Retina (tissue), 1 donor: ENCODE measurements around the gene FPGS.
A peak's percentile ranks its signal among the peaks of the same experiment; 100 is the strongest.
"Not testable (repeated sequence)": the region's sequence is repeated elsewhere in the genome, so short reads cannot be mapped to it uniquely, and the experiment has no call there.

Experiments
- DNase-seq: peaks from one replicate; pipeline ENCODE4 v3.0.0-alpha.2; 2016

The FPGS gene, protein sequence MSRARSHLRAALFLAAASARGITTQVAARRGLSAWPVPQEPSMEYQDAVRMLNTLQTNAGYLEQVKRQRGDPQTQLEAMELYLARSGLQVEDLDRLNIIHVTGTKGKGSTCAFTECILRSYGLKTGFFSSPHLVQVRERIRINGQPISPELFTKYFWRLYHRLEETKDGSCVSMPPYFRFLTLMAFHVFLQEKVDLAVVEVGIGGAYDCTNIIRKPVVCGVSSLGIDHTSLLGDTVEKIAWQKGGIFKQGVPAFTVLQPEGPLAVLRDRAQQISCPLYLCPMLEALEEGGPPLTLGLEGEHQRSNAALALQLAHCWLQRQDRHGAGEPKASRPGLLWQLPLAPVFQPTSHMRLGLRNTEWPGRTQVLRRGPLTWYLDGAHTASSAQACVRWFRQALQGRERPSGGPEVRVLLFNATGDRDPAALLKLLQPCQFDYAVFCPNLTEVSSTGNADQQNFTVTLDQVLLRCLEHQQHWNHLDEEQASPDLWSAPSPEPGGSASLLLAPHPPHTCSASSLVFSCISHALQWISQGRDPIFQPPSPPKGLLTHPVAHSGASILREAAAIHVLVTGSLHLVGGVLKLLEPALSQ

DNA sequence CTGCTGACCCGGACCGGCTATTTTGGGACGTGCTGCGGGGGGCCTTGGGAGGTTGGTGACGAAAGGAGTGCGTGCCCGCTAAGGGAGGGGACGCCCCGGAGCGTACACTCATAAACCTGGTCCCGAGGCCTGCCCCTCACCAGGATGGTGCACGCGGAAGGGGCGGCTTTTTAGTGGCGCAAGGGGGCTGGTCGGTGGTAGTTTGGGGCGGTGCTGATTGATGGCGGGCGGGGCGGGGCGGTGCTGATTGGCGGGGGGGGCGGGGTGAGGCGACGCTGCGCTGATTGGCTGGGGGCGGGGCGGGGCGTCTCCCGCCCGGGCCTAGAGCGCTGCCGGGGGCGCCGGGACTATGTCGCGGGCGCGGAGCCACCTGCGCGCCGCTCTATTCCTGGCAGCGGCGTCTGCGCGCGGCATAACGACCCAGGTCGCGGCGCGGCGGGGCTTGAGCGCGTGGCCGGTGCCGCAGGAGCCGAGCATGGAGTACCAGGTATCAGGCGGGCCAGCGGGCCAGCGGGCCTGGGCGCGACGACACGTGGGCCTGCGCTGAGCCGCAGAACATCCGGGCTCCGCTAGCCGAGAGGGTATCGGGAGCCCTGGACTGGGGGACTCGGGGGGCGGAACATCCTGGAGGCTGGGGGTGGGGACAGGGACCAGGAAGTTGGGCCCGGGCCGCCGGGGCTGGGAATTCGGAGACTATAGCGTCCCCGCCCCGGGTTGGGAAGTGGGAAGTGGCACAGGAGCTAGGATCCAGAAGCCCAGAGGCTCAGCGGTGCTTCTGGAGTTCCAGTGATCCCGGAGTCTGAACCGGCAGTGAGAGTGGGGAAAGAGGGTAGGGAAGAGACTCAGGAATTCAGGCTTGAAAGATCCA, at the start of gene FPGS:
FPGS (plus strand) TSS at position 307 of the 868 bp plus-strand sequence; CDS start at position 350, 43 bp downstream.
- peak; percentile 92 for DNase-seq

DNA sequence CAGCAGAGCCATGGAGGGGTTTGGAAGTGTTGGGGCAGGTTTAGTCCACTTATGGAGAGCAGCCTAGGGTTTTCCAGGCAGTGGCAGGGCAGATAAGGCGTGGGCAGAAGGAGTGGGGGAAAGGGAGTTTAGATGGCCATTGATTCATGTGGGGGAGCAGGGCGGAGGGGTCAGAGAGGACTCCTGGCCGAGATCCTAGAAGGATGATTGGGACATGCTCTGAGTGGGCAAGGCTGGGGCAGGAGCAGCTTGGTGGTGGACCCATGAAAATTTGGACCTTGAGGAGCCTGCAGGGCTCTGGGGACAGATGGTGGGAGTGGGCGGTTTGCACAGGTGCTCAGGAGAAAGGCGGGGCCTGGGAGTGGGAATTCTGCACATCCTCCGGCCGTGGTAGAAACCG, 49.5 kb upstream of the FPGS start:
- DNase-seq: no peak

DNA sequence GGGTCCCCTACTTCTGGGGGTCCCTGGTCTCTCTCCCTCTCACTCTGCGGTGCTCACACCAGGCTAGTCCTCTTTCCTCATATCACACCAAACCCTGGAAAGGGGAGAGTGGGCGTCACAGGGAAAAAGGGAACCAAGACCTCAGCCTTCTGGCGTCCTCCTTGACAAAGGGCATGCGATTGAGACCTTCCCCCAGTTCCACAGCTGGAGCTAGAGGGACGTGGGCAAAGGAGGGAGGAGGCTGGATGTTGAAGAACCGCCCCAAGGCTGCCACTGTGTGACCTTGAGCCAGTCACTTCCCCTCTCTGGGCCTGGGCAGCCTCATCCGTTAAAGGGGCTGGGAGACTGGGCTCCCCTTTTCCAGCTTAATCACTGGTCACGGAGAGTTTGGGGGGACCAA, 49.1 kb upstream of the FPGS start:
- no peak for DNase-seq

DNA sequence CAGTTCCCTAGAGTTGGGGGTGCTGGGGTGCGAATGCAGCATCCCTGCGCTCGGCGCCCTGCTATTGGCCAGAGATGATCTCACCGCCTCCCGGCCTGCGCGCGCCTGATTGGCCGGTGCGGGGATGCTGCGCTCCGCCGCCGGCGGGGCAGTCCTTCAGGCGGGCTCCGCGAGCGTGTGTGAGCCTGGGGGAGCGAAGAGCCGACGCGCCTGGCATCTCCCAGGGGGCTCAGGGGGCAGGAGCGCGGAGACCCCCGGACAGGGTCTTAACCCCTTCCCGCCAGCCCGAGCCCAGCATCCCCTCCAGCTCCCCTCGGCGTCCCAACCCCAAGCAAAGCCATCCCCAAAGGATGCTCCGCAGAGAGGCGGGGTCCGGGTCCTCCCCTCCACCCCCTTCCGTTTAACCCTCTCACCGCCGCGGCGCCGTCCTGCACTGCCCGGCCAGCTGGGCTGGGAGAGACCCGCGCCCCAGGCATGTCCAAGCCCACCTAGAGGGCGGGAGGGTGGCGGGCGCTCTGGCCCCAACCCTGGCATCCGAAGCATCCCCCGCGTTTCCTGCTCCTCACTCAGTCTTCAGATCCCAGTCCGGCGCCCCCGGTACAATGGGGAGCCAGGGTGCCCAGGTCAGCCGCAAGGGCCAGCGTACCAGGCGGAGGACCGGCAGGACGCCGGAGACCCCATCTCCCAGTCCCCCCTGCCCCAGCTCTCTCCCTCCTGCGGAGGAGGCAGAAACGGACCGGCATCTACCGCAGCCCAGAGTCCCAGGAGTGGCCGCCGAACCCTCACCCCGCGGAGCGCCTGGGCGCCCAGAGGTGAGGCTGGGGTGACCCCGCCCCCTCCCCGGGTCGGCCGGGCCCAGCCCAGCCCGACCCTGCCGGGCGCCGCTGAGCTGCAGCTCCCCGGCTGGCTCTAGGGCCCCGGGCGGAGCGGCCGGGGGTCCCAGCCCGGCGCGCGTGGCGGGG, 48.3 kb upstream of the FPGS start:
- DNase-seq: peak; percentile 93

DNA sequence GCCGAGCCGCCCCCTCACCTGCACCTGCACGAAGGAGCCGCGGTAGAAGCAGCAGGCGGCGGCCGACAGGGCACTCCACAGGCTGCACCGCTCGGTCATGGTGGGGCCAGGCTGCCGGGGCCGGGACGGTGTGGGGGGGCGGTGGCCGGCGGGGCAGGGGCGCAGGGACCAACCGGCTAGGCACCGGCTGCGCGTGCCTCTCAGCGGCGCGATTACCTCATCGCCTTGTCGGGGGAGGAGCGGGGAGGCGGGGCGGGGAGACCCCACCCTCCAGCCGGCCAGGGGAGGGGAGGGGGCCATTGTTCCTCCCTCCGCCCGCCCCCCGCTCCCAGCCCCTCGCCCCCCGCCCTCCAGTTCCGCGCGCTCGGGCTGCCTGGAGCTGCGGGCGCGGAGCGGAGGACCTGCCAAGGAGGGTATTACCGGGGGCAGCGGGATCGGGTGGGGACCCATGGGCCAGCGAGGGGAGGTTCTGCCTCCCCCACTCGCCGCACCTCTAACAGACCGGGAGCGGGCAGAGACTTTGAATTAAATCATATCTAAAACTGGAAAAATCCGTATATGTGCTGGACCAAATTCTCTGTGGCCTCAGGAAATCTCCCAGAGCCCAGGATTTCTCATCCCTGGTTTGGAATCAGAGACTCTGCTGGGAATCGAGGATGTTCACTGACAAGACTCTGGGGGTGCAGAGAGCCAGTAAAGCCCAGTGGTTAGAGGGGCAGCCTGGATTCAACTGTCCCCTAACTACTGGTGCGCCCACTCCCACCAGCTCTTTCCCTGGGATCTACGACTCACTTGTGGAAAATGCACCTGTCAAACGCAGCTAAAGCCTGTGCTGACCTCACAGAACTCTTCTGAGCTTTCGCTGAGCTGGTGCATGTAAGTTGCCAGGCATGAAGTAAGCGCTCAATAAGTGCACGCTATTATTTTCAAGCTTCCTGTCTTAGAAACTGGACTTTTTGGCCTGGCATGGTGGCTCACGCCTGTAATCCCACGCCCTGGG, 47.3 kb upstream of the FPGS start:
- peak; percentile 64 for DNase-seq

DNA sequence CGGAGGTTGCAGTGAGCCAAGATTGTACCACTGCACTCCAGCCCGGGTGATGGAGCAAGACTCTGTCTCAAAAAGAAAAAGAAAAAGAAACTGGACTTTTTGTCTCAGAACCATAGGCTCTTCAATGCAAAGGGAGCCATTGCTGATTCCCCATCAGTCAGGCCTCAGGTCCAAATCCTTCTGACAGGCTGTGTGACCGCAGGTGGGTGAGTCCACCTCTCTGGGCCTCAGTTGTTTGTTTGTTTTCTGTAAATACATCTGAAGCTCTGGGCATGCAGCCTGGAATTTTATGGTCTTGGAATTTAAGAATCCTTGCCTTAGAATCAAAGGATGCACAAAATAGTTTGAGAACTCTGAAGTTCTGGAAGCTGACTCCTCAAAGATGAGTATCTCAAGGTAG, 46.4 kb upstream of the FPGS start:
- DNase-seq: no peak

DNA sequence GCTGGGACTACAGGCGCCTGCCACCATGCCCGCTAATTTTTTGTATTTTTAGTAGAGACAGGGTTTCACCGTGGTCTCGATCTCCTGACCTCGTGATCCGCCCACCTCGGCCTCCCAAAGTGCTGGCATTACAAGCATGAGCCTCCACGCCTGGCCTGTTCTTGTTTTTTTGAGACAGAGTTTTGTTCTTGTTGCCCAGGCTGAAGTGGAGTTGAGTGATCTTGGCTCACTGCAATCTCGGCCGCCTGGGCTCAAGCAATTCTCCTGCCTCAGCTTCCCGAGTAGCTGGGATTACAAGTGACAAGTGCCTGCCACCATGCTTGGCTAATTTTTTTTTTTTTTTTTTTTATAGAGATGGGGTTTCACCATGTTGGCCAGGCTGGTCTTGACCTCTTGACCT, 45.9 kb upstream of the FPGS start:
- not testable (repeated sequence) for DNase-seq

DNA sequence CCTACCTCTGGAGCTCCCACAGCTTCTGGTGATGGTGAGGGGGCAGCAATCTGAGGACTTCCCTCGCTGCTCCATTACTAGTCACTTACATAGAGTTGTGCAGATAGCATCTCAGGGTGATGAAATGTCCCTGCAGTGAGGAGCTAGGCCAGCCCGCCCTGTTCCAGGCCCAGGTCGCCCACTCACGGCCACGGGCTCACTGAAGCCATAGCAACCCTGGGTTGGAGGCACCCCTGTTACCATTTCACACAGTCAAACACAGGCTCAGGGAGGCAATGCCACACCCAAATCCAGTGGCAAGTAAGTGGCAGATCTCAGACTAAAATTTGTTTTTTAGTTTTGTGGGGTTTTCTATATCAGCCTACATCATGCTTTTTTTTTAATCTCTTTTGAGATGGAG, 43.8 kb upstream of the FPGS start:
- no peak for DNase-seq

DNA sequence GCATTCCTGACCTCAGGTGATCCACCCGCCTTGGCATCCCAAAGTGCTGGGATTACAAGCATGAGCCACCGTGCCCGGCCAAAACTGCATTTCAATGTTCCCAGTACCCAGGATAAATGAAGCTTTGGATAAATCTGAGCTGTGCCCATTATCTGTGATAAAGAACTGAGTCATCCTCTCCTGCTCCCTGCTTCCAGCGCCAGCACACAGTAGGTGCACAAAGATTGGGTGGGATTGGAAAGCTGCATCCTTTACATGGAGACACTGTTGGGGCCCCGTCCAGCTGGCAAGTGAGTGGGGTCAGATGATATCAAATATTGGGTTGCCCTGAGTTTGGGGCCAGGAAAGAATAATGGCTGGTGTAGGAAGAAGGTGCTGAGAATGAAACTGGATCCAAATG, 41.6 kb upstream of the FPGS start:
- DNase-seq: no peak

DNA sequence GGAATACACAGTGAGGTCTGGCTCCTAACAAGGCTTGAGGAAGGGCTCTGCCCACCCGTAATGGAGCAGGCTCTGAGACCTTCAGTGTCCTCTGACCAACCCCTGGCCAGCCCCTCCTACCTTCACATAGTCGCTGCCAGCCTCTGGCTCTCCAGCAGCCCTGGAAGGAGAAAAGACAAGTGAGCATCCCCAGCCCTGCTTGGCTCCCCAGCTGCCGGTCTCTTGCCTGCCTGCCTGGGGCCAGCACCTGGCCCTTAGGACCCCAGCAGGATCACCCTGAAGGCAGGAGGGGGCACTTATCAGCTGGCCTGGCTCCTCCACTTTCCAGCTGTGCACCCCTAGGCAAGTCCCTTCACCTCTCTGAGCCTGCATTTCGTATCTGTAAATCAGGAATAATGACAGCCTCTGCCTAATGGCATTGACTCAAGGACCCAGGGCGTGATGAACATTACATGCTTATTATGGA, 41.2 kb upstream of the FPGS start:
- DNase-seq: no peak

DNA sequence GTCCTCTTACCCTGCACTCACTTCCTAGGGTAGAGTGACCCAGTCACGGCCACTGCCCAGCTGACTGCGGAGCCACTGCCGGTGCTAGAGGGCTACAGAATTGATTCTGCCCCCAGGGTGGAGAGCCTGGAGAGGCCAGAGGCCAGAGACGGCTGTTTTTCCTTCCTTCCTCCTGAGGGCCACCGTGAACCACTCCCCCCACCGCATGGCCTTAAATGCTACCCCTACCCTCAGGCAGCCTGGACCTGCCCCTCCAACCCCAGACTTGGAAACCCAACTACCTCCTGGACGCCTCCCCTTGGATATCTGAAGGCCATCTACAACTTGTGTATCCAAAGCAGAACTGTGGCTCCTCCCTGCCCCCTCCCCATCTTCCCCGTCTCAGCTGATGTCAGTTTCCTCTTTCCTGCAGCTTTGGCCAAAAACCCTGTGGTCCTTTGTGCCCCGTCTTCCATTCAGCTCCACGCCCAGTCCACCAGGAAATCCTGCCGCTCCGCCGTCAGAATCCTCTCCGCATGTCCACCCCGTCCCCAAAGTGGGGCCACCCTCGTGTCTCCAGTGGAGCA, 40.5 kb upstream of the FPGS start:
- DNase-seq: no peak

DNA sequence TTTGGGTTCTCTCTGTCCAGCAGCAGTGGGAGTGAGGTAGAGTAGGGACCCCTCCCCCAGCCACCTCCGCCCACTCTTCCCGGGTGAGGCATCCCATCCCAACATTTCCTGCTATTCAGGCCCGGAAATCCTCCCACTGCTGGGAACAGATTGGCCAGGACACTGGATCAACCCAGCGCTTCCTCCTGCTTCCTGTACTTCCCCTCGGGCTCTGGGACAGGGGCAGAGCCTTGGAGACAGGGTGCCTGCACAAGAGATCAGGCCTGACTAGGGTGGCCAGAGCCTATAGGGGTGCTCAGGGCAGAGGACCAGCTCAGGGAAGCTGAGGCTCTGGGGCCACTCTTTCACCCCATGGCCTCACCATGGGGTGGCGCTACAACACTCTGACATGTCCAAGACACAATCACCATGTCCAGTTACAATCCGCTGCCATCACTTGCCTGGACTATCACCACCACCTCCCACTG, 38.7 kb upstream of the FPGS start:
- no peak for DNase-seq

DNA sequence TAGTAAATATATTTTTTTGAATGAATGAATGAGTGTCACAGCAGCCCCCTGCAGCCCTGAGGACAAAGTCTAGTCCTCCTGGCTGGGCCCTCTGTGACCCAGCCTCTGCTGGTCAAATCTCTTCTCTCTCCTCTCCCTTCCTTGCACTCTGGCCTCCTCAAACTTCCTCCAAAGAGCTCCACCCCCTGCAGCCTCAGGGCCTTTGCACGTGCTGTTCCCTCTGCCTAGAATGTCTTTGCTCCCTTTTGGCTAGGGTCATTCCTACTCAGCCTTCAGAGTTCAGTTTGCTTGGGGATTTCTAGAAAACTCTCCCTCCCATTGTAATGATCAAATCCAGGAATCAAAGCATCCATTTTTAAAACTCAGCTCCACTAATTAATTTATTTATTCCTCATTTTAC, 37.3 kb upstream of the FPGS start:
- DNase-seq: no peak

DNA sequence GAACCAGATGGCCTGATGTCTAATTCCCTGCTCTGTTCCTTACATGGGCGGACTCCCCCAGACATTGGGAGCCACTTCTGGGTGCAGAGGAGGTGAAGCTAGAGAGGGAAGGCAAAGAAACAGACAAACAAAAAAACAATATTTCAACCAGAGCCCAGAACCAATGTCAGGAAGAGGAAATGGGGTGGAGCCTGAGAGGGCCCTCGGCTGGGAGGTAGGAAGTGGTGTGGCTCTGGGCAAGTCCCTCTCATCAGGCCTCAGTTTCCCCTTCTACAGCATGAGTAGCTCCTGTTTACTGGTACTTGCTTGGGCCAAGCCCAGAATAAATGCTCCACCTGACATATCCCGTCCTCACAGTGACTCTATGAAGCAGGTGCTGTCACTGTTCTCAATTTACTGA, 35.3 kb upstream of the FPGS start:
- DNase-seq: no peak

DNA sequence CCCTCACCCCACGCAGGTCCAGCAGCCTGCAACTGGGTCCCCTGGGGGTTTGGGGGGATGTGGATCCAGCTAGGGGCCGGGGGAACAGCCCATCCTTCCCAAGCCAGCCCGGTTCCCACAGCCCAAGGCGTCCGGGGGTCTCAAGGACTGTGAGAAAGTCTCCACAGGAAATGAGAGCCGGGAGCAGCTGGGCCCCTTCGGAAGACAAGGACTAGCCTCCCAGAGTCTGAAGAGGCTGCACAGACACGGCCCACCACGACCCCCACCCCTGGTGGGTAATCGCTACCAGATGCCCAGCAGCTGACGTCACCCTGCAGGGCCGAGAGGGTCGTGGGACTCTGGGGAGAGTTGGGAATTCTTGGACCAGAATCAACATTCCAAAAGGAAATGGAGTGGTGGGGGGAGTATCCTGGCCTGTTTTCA, 34.8 kb upstream of the FPGS start:
- DNase-seq: no peak

DNA sequence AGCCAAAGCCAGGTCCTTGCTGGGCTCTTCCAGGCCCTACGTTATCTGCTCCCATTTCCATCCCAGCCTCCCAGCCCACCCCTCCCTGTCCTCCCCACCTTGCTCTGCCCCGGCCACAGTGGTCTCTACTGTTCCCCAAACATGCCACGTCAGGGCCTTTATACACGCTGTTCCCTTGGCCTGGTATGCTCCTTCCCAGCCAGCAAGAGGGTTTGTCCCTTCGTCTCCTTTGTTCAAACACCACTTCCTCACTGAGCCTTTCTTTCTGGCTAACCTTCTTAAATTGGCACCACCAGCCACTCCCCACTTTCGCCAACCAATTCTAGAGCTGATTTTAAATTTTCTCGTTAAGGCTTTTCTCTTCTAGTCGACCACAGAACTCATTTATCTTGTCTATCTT, 34.0 kb upstream of the FPGS start:
- DNase-seq: no peak

DNA sequence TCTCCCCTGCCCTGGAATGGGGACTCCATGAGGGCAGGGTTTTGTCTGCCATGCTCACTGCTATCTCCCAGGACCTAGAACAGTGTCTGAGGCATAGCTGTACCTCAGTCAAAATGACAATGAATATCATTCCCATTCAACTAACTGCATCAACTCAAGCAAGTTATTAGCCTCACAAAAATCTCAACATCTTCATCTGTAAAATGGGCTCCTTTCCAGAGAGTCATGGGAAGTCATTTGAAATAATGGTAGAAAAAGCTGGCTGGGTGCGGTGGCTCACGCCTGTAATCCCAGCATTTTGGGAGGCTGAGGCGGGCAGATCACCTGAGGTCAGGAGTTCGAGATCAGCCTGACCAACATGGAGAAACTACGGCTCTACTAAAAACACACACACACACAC, 33.6 kb upstream of the FPGS start:
- no peak for DNase-seq

DNA sequence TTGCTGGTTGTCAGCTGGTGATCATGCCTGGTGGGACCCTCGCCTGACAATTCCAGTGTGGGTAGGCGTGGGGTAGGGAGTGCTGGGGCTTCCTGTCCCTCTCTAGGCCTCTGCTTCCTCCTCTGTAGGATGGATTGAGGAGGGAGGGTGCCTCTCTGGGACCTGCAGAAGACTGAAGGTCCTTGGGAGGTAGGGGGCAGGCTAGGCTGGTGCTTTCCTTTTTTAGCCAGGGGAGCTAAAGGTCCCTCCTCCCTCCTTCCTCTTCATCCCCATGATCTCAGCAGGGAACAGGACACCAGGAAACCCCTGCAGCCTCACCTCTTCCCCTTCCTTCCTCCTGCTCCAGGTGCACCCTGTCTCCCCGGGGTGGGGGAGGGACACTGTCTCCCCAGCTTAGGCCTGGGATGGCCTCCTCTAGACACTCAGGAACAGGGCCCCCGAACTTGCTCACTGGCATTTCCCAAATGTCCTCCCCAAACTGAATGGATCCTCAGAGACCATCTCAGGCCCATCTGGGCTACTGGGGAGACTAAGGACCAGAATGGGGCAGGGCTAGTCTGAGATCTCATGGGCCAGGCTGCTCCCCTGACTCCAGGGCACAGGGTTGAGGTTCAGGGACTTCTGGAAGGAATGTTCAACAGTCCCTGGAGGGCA, 32.6 kb upstream of the FPGS start:
- DNase-seq: no peak

DNA sequence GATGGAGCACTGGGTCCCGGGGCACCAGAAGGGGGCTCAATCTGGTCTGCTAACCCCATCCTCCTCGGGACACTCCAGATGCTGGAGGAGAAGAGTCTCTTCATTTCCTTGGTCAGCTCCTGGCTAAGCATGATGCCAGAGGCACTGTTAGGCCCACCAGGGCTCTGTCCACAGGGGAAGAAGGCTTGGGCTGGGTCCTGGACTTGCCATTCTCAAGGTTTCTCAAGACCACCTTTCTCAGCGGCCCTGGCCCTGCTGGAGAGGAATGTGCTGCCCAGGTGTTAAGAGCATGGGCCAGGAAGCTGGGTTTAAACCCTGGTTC, 32.1 kb upstream of the FPGS start:
- no peak for DNase-seq

DNA sequence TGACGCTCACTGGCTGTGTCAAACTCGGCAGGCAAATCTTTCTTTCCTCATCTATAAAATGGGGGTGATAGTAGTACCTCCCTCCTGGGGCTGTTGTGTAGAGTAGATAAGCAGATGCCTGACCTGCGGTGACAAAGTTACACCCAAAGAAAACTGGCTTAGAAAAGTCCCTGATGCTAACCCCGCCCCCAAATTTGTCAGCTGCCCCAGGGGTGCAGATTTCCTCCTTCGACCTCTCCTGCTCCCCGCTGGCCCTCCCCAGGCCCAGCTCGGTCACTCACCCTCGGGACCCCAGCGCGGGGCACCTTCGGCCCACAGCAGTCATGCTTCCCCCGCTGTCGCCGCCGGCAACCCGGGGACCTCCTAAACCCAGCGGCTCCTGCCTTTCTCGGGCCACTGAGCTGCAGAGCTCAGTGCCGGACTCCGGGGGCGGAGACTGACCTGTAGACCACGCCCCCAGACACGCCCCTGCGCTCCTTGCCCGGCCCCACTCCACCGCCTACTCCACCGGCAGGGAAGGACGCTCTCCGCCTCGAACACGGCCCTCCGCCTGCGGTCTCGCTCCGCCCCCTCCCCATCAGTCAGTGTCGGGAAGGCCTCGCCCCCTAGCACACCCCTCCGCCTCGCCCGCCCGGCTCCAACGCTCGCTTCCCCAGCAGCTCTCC, 31.6 kb upstream of the FPGS start:
- DNase-seq: peak; percentile 97
